ENCODE data around the gene KCNG2.

DNA sequence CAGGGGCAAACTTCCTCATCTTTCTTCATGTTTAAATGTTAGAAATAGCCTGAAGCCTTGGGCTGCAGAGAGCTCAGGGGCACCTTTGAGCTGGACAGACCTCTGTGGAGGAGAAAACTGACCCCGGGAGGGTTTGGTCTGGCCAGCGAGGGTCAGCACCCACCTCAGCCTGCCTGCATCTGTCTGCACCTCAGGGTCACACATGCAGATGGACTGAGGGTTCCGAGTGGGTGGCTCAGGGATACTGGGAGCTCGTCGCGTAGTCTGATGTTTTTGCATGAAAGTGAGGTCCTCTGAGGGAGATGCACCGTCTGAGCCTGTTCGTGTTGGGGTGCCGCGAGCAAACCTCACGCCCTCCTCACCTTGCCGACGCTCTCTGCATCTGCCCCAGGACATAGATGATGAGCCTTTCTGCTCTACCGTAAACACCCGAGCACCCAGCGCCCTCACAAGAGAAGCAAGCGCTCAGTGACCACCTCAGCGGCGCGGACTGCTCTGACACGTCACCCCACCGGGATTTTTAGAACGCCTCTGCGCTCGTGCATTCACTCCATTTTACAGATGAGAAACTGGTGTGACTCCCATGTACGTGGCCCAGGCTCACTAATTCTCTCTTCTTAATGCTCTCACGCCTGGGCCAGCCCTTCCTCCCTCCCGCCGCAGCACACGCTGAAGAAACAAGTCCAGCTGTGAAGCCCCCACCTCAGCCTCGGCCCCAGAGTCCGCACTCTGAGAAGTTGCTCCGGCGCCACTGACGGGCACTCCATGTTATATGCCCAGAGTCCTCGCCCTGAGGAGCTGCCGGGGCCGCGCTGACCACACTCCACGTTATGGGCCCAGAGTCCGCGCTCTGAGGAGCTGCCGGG is 9.5 kb downstream of the KCNG2 start:
- no peak for TF ChIP-seq EZH2phosphoT487 (IDR thresholded peaks at IDR 0.05; ENCODE audit: borderline replicate concordance, low read depth)
- TF ChIP-seq, protein P1, sequence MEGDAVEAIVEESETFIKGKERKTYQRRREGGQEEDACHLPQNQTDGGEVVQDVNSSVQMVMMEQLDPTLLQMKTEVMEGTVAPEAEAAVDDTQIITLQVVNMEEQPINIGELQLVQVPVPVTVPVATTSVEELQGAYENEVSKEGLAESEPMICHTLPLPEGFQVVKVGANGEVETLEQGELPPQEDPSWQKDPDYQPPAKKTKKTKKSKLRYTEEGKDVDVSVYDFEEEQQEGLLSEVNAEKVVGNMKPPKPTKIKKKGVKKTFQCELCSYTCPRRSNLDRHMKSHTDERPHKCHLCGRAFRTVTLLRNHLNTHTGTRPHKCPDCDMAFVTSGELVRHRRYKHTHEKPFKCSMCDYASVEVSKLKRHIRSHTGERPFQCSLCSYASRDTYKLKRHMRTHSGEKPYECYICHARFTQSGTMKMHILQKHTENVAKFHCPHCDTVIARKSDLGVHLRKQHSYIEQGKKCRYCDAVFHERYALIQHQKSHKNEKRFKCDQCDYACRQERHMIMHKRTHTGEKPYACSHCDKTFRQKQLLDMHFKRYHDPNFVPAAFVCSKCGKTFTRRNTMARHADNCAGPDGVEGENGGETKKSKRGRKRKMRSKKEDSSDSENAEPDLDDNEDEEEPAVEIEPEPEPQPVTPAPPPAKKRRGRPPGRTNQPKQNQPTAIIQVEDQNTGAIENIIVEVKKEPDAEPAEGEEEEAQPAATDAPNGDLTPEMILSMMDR (IDR thresholded peaks at IDR 0.05): no peak
- no peak for TF ChIP-seq USF1 (IDR thresholded peaks at IDR 0.05; ENCODE audit: borderline replicate concordance, low read depth)

All from SK-N-SH (cell line).